WERI-Rb-1 (cell line): ENCODE measurements around the gene SCAMP5.

Source experiments
- DNase-seq: peaks from one replicate; pipeline ENCODE4 v3.0.0-alpha.2; 2020
- H3K27ac ChIP-seq: fragments of 250-450 bp; sonication (Bioruptor Pico); 2 replicates; pipeline ENCODE4 v1.5.1; 2020; ENCODE audit warnings: mild to moderate bottlenecking, moderate library complexity
- H3K27me3 ChIP-seq: fragments of 250-450 bp; sonication (Bioruptor Pico); 2 replicates; pipeline ENCODE4 v1.5.1; 2021; ENCODE audit warnings: mild to moderate bottlenecking, low read depth, moderate library complexity; ENCODE audit not compliant: insufficient read depth, severe bottlenecking
- H3K36me3 ChIP-seq: fragments of 250-450 bp; sonication (Bioruptor Pico); 2 replicates; pipeline ENCODE4 v1.5.1; 2020; ENCODE audit warnings: mild to moderate bottlenecking, moderate library complexity
- H3K4me3 ChIP-seq: 2 replicates; pipeline ENCODE4 v1.5.1; 2011; ENCODE audit warnings: low read depth, mild to moderate bottlenecking, control low read depth, low read length
- H3K9me3 ChIP-seq: fragments of 250-450 bp; sonication (Bioruptor Pico); 2 replicates; pipeline ENCODE4 v1.5.1; 2021; ENCODE audit warnings: mild to moderate bottlenecking, moderate library complexity; ENCODE audit not compliant: severe bottlenecking
- CTCF ChIP-seq: IDR thresholded peaks from 2 replicates; pipeline ENCODE4 v1.5.1; 2011; ENCODE audit warnings: low read depth, mild to moderate bottlenecking, control low read depth, inconsistent platforms, low read length

SCAMP5 gene

GRCh38 chr15:75023872-75024636 lies 28.7 kb downstream of the SCAMP5 start:
- Histone ChIP-seq H3K36me3 (peaks cover 9% of the 10 kb centered on the region), H3K9me3 (no peaks in the 10 kb centered on the region), H3K27ac (peak overlapping the region; percentile 94), H3K4me3 (peak overlapping the region; percentile 89), H3K27me3 (no peaks in the 10 kb centered on the region)
- TF ChIP-seq CTCF, result no peak
- DNase-seq, result no peak

- TF ChIP-seq CTCF, result no peak
- Histone ChIP-seq H3K9me3 (no peaks in the 10 kb centered on the region), H3K27me3 (no peaks in the 10 kb centered on the region), H3K27ac (no peak overlapping the region), H3K36me3 (peaks cover 3% of the 10 kb centered on the region), H3K4me3 (no peak overlapping the region)
- DNase-seq, result no peak
Measured at GRCh38 chr15:75025107-75025506, 29.7 kb downstream of the SCAMP5 start.

GRCh38 chr15:75025548-75026260 lies 30.3 kb downstream of the SCAMP5 start:
- DNase-seq, result no peak
- no peak overlapping the region for H3K27ac ChIP-seq
- no peaks in the 10 kb centered on the region for H3K9me3 ChIP-seq
- H3K36me3 ChIP-seq, result peaks cover 3% of the 10 kb centered on the region
- no peak for TF ChIP-seq CTCF
- no peak overlapping the region for H3K4me3 ChIP-seq
- H3K27me3 ChIP-seq, result no peaks in the 10 kb centered on the region

- TF ChIP-seq CTCF, result no peak
- no peak for DNase-seq
- H3K4me3 ChIP-seq, result no peak overlapping the region
Measured at GRCh38 chr15:75027551-75027950, 32.2 kb downstream of the SCAMP5 start.

GRCh38 chr15:75028991-75029377 lies 33.6 kb downstream of the SCAMP5 start:
- peaks cover 3% of the 10 kb centered on the region for H3K36me3 ChIP-seq
- no peak overlapping the region for H3K27ac ChIP-seq

More at GRCh38 chr15:75027551-75027950, 32.2 kb downstream of the SCAMP5 start:
- Histone ChIP-seq H3K36me3 (peaks cover 3% of the 10 kb centered on the region), H3K27ac (no peak overlapping the region), H3K9me3 (no peaks in the 10 kb centered on the region), H3K27me3 (no peaks in the 10 kb centered on the region)

More at GRCh38 chr15:75028991-75029377, 33.6 kb downstream of the SCAMP5 start:
- Histone ChIP-seq H3K27me3 (no peaks in the 10 kb centered on the region), H3K4me3 (no peak overlapping the region), H3K9me3 (no peaks in the 10 kb centered on the region)
- no peak for DNase-seq
- no peak for TF ChIP-seq CTCF
